ENCODE measurements around the gene NEAT1.

- TF ChIP-seq CTCF (IDR thresholded peaks at IDR 0.05), result no peak
- no peak for TF ChIP-seq POLR2A (IDR thresholded peaks at IDR 0.05)
These were observed 10.1 kb upstream of the NEAT1 start for GRCh38 chr11:65412271-65413076.

All from thyroid gland (tissue), 4 donors.